ENCODE data around the gene GABRD.

DNA sequence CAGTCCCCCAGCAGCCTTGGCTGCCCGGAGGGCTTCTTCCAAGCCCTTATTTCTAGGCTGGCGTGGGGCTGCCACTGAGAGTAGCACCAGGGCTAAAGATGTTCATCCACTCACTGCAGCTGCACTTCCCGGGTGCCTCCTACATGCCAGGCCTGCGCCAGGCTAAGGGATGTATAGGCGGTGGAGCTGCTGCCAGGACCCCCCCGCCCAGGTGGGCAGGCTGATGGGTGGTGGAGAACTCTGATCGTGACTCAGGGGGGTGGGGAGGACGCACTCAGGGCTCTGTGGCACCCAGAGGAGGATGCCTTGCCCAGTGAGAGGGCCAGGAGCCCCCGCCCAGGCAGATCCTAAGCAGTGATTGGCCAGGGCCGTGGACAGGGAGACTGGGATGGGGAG, 49.6 kb upstream of the GABRD start:
- TF ChIP-seq, protein P1, sequence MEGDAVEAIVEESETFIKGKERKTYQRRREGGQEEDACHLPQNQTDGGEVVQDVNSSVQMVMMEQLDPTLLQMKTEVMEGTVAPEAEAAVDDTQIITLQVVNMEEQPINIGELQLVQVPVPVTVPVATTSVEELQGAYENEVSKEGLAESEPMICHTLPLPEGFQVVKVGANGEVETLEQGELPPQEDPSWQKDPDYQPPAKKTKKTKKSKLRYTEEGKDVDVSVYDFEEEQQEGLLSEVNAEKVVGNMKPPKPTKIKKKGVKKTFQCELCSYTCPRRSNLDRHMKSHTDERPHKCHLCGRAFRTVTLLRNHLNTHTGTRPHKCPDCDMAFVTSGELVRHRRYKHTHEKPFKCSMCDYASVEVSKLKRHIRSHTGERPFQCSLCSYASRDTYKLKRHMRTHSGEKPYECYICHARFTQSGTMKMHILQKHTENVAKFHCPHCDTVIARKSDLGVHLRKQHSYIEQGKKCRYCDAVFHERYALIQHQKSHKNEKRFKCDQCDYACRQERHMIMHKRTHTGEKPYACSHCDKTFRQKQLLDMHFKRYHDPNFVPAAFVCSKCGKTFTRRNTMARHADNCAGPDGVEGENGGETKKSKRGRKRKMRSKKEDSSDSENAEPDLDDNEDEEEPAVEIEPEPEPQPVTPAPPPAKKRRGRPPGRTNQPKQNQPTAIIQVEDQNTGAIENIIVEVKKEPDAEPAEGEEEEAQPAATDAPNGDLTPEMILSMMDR (conservative IDR thresholded peaks at IDR 0.05), result no peak
- TF ChIP-seq ZFX (IDR thresholded peaks at IDR 0.05), result no peak
